ENCODE measurements around the gene DUSP15. TPM values are rescaled to one million over a fixed set of nuclear protein-coding genes. Genes with fewer than 3 reads are reported as not detected.
A peak's percentile ranks its signal among the peaks of the same experiment; 100 is the strongest.

DUSP15 gene
- total RNA-seq, 1 donor from 2014 or later: 4.5 TPM

DNA sequence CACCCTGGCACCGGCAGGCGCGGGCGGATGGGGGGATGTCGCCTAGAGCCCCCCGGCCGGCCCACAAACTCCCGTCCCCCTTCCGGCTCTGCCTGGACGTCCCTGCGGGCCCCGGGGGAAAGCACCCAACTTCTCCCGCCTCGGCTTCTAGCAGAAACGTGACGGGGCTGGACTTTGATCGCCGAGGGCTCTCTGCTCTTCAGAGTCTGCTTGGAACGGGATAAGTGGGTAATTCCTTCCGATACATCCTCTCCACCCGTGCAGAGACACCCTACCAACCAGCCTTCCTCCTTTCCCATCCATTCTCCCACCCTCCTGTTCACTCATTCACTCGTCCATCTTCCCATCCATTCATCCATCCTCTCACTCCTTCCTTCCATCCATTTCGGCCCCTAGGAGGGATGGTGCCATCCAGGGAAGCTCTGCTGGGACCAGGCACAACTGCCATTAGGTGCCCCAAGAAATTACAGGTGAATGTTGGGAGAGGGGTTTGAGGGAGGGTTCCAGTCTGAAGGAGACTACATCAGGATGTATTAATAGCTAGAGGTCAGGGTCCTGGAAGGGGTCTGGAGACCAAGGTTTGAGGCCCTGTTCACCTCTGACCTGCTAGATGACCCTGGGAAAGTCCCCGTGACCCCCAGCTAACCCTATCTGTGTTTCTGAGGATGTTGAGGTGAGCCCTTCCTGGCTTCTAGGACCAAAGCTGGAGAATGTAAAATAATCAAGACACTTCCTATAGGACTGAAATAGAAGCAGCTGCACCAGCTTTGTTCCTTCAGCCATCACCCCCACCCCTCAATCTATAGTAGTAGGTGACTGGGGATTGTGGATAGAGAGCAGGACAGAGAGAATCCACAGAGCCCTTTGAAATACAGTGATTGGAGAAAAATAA lies 645 bp upstream of the DUSP15 start:
- Histone ChIP-seq H3K27me3 (ENCODE audit: control insufficient read depth, insufficient read depth, low read length) (peaks cover 44% of the 10 kb centered on the region), H3K36me3 (ENCODE audit: control insufficient read depth, insufficient read depth, low read length) (no peaks in the 10 kb centered on the region), H3K4me3 (ENCODE audit: low read depth, low read length) (peak overlapping the region; percentile 37)
- DNase-seq (ENCODE audit: low read depth): no peak
- TF ChIP-seq, protein P1, sequence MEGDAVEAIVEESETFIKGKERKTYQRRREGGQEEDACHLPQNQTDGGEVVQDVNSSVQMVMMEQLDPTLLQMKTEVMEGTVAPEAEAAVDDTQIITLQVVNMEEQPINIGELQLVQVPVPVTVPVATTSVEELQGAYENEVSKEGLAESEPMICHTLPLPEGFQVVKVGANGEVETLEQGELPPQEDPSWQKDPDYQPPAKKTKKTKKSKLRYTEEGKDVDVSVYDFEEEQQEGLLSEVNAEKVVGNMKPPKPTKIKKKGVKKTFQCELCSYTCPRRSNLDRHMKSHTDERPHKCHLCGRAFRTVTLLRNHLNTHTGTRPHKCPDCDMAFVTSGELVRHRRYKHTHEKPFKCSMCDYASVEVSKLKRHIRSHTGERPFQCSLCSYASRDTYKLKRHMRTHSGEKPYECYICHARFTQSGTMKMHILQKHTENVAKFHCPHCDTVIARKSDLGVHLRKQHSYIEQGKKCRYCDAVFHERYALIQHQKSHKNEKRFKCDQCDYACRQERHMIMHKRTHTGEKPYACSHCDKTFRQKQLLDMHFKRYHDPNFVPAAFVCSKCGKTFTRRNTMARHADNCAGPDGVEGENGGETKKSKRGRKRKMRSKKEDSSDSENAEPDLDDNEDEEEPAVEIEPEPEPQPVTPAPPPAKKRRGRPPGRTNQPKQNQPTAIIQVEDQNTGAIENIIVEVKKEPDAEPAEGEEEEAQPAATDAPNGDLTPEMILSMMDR (IDR thresholded peaks at IDR 0.05; ENCODE audit: insufficient read depth, low read length, poor library complexity, severe bottlenecking): no peak

DNA sequence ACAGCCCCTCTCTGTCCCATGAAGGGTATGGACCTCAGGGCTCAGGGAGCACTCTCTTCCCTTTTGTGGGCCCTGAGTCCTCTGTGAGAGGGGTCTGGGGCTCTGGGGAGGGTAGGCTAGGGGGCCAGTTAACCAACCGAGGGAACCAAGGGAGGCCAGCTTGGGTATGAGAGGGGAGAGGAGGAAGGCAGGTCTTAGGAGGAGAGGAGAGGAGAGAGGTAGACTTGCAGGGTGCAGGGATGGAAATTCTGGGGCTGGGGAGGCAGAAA lies 720 bp downstream of the DUSP15 start:
- H3K36me3 ChIP-seq (ENCODE audit: control insufficient read depth, insufficient read depth, low read length): no peaks in the 10 kb centered on the region
- TF ChIP-seq, protein P1 (IDR thresholded peaks at IDR 0.05; ENCODE audit: insufficient read depth, low read length, poor library complexity, severe bottlenecking): no peak
- no peak for DNase-seq (ENCODE audit: low read depth)
- peak overlapping the region; percentile 37 for H3K4me3 ChIP-seq (ENCODE audit: low read depth, low read length)
- H3K27me3 ChIP-seq (ENCODE audit: control insufficient read depth, insufficient read depth, low read length): peaks cover 44% of the 10 kb centered on the region

DNA sequence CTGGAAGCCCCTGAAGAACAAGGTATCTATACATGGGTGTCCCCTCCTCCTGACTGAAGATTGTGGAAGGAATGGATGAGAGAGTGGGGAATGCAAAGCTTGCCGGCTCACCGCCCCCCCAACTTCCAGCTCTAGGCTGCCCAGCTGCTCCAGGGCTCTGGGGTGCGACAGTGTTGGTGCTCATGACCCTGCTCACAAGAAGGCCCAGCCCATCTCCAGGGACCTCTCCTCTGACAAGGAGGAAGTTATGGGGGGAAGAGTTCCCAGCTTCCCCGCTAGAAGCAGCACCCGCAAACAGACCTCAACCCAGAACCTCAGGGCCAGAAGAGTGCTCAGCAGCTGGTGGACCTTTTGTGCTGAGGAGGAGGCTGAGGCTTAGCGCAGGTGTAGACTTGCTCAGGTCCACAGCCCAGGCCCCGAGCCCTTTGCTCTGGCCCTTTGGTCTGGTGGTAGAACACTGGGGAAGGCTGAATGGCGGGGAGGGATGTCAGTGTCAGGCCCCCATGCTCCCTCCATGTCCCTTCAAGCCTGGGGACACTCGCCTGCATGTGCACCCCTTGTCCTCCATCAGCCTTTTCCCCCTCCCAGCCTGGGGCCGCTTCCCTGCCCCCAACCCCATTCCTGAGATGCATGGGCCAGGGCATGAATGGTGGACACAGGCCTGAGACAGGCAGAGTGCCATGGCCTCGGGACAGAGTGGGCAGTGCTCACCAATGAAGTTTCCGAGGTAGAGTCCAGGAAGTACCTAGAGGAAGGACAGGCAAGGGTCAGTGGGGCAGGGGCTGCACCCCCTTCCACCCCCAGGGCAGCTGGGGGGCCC lies 1.3 kb downstream of the DUSP15 start:
- TF ChIP-seq, protein P1 (IDR thresholded peaks at IDR 0.05; ENCODE audit: insufficient read depth, low read length, poor library complexity, severe bottlenecking): no peak
- peaks cover 44% of the 10 kb centered on the region for H3K27me3 ChIP-seq (ENCODE audit: control insufficient read depth, insufficient read depth, low read length)
- no peak for DNase-seq (ENCODE audit: low read depth)
- H3K36me3 ChIP-seq (ENCODE audit: control insufficient read depth, insufficient read depth, low read length): no peaks in the 10 kb centered on the region
- no peak overlapping the region for H3K4me3 ChIP-seq (ENCODE audit: low read depth, low read length)

DNA sequence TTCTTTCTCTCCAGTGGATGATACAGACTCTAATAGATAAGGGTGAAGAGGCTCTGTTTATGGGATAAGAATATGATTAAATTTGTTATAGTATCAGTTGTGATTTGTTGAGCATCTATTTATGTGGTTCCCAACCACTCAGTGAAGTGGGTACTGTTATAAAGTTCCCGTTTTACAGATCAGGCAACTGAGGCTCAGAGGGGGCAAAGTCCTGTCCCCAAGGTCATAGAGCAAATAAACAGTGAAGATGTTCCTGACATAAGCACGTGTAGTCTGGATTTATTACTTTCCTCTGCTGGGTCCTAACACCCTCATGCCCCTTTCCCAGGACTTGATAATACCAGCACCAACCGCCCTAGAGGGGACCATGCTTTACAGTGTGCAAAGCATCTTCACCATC lies 4.1 kb downstream of the DUSP15 start:
- Histone ChIP-seq H3K27me3 (ENCODE audit: control insufficient read depth, insufficient read depth, low read length) (peaks cover 40% of the 10 kb centered on the region), H3K36me3 (ENCODE audit: control insufficient read depth, insufficient read depth, low read length) (no peaks in the 10 kb centered on the region), H3K4me3 (ENCODE audit: low read depth, low read length) (no peak overlapping the region)
- no peak for DNase-seq (ENCODE audit: low read depth)
- TF ChIP-seq, protein P1 (IDR thresholded peaks at IDR 0.05; ENCODE audit: insufficient read depth, low read length, poor library complexity, severe bottlenecking): no peak

DNA sequence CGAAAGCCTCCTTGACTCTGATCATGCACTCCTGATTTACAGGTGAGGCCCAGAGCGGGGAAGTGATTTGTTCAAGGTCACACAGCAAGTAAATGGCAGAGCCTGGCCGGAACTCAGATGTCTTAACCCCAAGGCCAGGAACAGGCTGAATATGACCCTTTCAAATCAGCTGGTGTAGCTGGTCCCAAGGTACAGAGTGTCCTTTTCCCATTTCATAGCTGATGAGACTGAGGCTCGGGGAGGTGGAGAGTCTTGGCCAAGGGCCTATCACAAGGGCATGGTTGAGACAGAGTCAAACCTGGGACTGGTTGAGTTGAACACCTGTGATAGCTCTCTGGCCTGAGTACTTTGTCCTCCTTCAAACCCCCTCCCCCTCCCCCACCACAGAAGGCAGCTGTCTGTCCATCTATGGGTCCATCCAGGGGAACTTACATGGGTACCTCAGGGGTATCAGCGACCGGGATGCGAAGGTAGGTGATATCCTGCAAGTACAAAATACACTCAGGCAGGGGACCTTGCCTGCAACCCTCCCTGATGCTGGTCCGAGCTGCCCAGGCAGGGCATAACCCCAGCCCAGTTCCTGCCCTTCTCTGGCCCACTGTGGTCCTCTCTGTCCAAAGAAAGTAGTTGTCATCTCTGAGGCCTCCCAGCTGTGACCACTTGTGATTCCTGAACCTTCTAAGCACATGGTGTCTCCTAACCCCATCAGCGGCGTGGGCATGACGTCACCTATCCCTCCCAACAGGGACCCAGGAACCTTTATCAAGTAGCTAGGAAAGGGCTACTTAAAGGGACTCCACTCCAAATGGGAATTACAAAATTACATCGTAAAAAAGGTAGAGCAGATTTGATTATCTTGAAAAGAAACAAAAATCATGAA lies 5.6 kb downstream of the DUSP15 start:
- TF ChIP-seq, protein P1 (IDR thresholded peaks at IDR 0.05; ENCODE audit: insufficient read depth, low read length, poor library complexity, severe bottlenecking): no peak
- H3K36me3 ChIP-seq (ENCODE audit: control insufficient read depth, insufficient read depth, low read length): no peaks in the 10 kb centered on the region
- H3K27me3 ChIP-seq (ENCODE audit: control insufficient read depth, insufficient read depth, low read length): peaks cover 40% of the 10 kb centered on the region
- DNase-seq (ENCODE audit: low read depth): no peak
- H3K4me3 ChIP-seq (ENCODE audit: low read depth, low read length): no peak overlapping the region

Measured in kidney epithelial cell (primary cell).